Measurements from ENCODE around the gene SELENOV.
A peak's percentile ranks its signal among the peaks of the same experiment; 100 is the strongest.

Gene SELENOV

DNA sequence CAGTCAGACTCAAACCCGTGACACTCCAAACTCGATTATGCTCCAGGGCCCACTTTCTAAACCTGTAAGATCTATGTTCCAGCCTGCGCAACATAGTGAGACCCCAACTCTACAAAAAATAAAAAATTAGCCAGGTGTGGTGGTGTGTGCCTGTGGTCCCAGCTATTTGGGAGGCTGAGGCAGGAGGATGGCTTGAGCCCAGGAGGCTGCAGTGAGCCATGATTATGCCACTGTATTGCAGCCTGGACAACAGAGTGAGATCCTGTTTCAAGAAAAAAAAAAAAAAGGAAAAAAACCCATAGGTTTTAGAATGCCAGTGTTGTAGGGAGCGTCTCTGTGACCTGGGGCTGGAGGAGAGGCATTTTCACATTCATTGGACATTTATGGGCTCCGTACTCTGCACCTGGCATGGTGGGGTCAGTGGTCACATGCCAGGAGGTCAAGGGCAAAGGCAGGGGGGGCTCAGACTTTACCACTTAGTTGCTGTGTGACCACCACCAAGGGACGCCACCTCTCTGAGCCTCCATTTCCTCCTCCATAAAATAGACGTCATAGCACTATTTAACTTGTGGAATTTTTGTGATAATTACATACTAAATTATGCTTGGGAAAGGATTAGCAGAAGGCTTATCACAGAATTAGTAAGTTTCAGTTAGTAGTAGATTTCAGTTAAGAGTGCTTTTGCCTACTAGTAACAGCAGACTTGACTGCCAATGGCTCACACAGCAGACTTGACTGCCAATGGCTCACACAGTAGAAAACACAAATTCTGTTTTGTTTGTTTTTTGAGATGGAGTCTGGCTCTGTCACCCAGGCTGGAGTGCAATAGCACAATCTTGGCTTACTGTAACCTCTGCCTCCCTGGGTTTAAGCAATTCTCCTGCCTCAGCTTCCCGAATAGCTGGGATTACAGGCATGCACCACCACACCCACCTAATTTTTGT is 5.9 kb downstream of the SELENOV start:
- ATAC-seq (no peak), DNase-seq (no peak)

GRCh38 chr19:39524495-39524894 is 9.6 kb downstream of the SELENOV start:
- DNase-seq, result no peak
- peak; percentile 37 for ATAC-seq

DNA sequence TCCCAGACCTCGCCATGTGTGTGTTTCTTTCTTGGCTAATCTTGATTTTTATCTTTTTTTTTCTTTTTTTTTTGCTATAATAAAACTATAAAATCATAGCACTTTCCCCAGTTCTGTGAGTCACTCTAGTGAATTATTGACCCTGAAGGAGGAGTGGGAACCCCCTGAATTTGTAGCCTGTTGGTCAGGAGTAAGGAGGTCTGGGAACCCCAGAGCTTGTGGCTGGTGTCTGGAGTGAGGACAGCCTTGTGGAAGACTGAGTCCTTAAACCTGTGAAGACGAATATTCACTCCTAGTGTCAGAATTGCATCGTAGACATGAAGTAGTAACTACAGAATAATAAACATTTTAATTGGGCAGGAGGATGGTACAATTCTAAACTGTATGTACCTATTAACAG is 10.3 kb downstream of the SELENOV start:
- ATAC-seq (no peak), DNase-seq (no peak)

DNA sequence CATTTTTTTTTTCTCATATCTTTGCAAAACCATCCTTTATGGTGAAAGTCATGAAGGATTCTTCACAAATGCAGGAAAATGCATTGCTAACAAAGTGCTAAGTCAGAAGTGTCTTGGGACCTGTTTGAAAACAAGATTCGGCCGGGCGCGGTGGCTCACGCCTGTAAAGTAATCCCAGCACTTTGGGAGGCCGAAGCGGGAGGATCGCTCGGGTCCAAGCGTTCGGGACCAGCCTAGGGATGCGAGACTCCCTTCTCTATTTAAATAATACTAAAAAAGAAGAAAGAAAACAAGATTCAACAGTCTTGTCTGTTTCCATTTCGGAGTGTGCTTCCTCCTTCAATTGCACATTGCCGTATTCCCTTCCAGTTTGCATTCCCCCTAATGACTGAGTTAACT is 16.9 kb downstream of the SELENOV start:
- ATAC-seq (no peak), DNase-seq (no peak)

- ATAC-seq (peak; percentile 93), DNase-seq (peak; percentile 95)
Measured at GRCh38 chr19:39532233-39533002, 17.5 kb downstream of the SELENOV start, which contains the start of gene EID2B. Gene EID2B, minus strand, starts transcription at chr19:39532852. Its CDS starts 50 bp downstream, at chr19:39532802.

DNA sequence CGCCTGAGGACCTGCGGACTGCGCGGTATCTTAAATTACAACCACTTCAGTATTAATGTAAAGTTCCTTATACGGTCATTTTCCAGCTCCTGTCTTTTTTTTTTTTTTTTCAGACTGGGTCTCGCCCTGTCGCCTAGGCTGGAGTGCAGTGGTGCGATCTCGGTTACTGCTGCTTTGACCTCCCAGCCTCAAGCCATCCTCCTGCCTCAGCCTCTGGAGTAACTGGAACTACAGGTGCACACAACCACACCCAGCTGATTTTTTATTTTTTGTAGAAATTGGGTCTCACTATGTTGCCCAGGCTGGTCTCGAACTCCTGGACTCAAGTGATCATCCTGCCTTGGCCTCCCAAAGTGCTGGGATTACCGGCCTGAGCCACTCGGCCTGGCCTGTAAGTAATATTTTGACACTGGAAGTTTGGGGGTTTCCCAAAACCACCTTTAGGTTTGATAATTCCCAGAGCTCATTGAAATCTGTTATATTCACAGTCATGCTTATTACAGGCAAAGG is 18.1 kb downstream of the SELENOV start:
- ATAC-seq (no peak), DNase-seq (no peak)

DNA sequence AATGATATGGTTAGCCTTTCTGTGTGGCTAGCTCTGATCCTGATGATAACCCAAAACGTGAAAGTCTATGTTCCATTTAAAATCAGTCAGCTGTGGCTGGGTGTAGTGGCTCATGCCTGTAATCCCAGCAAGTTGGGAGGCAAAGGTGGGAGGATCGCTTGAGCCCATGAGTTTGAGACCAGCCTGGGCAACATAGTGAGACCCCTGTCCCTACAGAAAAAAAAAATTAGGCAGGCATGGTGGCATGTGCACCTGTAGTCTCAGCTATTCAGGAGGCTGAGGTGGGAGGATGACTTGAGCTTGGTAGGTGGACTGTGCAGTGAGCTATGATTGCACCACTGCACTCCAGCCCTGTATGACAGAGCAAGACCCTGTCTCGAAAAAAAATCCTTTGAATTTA is 18.9 kb downstream of the SELENOV start:
- no peak for DNase-seq
- ATAC-seq, result no peak

DNA sequence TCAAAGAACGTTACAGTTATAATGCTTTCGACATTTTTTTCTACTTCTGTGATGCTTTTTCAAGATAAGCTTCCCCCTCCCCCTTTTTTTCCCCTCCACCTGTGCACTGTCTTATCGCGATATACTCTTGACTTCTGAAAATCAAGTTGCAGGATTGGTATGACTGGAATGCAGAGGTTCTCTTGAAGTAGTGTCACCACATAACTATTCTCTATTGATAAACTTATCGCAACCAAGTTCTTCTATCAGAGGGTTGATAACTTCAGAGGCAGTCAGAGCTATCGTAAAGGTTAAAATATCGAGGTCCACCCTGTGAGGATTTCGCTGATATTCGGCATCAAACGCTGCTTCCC is 24.2 kb downstream of the SELENOV start:
- DNase-seq (no peak), ATAC-seq (no peak)

GRCh38 chr19:39539518-39540332 is 24.8 kb downstream of the SELENOV start, which contains the start of gene EID2:
Gene EID2, minus strand, starts transcription at chr19:39540161. Its CDS starts 82 bp downstream, at chr19:39540079.
- peak; percentile 97 for DNase-seq
- peak; percentile 85 for ATAC-seq

DNA sequence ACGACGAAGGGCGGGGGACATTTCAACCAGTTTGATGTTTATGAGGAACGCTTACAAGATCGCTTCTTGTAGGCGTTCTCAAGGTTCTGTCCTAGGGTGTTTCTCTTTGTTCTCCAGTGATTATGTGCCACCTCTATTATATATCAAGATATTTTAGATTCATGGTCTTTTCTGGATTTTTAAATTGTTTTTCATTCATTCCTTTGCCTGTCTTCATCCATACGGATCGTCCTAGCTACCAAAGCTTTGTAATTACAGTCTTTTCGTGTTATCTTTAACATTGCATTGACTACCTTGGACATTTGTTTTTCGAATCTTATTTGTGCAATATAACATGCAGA is 25.4 kb downstream of the SELENOV start:
- ATAC-seq, result no peak
- no peak for DNase-seq

- ATAC-seq, result no peak
- DNase-seq, result no peak
Measured at GRCh38 chr19:39542206-39542605, 27.3 kb downstream of the SELENOV start.

GRCh38 chr19:39543477-39543857 is 28.5 kb downstream of the SELENOV start:
- ATAC-seq, result no peak
- DNase-seq, result no peak

DNA sequence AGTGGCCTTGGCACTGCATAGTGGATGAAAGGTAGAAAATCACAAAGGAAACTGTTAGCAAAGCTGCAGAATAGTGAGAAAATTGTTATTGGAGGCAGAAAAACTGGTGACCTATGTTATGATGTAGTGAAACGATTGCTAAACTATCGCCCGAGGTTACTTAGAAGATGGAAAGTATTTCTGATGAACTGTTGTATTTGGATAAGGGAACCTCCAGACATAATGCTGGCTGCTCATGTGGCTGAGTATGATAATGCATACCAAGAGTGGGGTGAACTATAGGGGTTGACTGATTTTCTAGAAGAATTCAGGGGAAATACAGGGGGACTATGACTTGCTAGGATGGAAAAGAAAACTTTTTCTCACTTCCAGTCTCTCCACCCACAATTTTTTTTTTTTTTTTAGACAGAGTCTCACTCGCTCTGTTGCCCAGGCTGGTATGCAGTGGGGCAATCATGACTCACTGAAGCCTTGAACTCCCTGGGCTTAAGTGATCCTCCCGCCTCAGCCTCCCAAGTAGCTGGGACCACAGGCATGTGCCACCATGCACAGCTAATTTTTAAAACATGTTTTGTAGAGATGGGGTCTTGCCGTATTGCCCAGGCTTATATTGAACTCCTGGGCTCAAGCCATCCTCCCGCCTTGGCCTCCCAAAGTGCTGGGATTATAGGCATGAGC is 29.4 kb downstream of the SELENOV start:
- DNase-seq (no peak), ATAC-seq (peak; percentile 15)

DNA sequence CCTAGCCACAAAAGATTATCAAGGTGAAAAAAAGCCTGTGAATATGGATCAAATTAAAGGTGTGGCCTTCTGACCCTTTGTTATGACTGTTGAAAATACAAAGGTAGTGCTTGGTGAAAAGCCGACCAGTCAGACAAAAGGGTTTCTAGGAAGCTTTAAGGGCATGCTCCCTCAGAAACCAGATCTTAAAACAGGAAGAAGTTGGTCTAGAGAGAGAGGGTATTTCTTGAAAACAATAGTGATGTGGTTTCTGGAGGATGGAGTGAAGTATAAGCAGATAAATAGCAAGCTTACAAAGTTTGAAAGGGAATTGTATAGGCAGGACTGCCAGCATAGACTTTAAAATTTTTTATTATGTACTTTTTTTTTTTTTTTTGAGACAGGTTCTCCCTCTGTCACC is 30.0 kb downstream of the SELENOV start:
- no peak for DNase-seq
- no peak for ATAC-seq

GRCh38 chr19:39546599-39546998 is 31.7 kb downstream of the SELENOV start:
- ATAC-seq (no peak), DNase-seq (no peak)

DNA sequence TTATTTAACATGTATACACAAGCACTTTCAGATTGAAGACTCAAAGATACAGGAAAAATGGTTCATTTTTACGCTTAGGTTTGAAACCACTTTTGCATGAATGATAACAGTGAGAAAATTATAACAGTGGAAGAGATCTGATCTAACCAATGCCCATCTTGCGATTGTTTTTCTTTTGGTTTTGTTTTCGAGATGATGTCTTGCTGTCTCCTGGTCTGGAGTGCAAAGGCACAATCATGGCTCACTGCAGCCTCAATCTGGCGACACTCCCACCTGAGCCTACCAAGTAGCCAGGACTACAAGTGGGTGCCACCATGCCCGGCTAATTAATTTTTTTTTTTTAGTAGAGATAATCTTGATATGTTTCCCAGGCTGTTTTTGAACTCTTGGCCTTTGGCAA is 35.3 kb downstream of the SELENOV start:
- no peak for ATAC-seq
- DNase-seq, result no peak

DNA sequence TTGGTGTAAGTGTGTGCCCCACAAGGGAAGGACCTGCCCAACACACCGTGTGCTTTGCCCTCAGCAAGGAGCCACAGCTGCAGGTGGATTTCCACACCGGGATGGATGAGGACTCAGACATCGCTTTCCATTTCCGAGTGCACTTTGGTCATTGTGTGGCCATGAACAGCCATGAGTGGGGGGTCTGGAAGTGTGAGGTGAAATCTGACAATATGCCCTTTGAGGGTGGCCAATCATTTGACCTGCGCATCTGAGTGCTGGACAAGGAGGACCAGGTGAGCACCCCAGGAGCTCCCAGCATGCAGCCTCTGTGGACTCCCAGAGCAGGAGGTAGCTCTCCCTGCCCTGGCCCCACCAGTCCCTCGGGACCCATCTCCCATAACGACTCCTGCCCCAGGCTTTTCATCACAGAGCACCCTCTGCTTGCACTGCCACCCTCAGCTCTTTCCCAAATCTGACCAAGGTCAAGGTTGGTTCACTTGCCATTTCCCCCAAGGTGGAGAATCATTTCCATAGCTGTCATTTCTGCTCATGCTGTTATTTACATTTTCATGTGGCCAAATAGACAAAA is 38.2 kb downstream of the SELENOV start:
- no peak for ATAC-seq
- no peak for DNase-seq

DNA sequence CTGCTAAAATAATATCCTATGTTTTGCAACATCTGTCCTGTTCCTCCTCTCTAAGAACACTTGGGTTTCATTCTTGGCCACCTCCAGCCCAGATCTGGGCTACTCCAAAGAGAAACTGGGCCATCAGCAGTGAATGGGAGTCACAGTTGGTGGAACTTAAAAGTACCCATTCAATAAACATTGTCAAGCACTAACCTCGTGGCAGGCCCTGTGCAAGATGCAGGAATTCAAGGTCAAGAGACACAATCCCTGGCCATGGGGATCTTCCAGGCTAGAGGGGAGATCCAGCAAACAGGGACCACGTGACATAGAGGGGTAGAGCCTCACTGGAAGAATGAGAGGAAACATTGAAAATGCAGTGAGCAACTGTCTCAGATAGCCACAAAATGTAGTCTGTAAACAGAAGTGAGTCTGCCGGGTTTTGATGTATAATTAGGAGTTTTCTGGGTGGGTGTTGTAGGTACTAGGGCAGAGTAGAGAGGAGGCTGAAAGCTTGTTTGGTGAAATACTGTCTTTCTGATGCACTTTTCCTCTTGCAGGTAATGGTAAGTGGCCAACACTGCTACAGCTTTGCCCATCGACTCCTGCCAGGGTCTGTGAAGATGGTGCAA is 39.9 kb downstream of the SELENOV start:
- DNase-seq, result no peak
- no peak for ATAC-seq

DNA sequence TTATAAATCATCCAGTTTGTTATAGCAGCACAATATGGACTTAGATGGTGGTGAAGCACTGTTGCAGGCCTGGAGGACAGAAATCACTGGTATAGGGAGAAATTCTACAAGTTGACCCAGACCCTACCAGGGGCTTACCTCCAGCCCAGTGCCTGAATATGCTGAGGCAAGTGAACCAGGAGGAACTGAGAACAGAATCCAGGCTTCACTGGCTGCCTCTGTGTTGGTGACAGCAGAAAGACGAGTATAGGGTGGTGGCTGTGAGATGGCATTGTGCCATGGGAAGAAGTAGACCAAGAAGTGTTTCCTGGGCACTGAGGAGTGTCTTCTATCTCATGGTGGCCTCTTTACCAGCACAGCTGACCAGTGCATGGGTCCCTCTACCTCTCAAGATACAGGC is 40.9 kb downstream of the SELENOV start:
- ATAC-seq (no peak), DNase-seq (no peak)

GRCh38 chr19:39557811-39558623 is 43.1 kb downstream of the SELENOV start:
- ATAC-seq, result peak; percentile 45
- no peak for DNase-seq

Measured in stimulated activated naive CD8-positive, alpha-beta T cell treated with anti-CD3 and anti-CD28 coated beads, Interleukin-15, Interleukin-2, amounts not matched to agents 100 U/mL and 50 U/mL, for 24 hours (primary cell).